Keratinocyte (primary cell): Measurements from ENCODE around the gene ADIPOR2.

Source experiments
- EZH2 ChIP-seq: IDR thresholded peaks from one replicate; pipeline ENCODE4 v1.6.1; 2012; ENCODE audit warnings: inconsistent platforms, mild to moderate bottlenecking, low read length, moderate library complexity
- TF ChIP-seq, protein P1 (sequence below), 3 experiments: IDR thresholded peaks in 1 of 3; conservative IDR thresholded peaks in 1 of 3; optimal IDR thresholded peaks in 1 of 3; 2 replicates in 2 of 3; 3 replicates in 1 of 3; pipeline versions ENCODE3 to v1.5.1; 2011; ENCODE audit warnings: low read length in 3 of 3, mild to moderate bottlenecking in 3 of 3, moderate library complexity in 2 of 3, control low read depth in 1 of 3, inconsistent platforms in 1 of 3; ENCODE audit not compliant: insufficient read depth in 2 of 3; ENCODE audit errors: extremely low read depth in 1 of 3

GRCh38 chr12:1707051-1707450, 16.2 kb downstream of the ADIPOR2 start:
- TF ChIP-seq, protein P1, sequence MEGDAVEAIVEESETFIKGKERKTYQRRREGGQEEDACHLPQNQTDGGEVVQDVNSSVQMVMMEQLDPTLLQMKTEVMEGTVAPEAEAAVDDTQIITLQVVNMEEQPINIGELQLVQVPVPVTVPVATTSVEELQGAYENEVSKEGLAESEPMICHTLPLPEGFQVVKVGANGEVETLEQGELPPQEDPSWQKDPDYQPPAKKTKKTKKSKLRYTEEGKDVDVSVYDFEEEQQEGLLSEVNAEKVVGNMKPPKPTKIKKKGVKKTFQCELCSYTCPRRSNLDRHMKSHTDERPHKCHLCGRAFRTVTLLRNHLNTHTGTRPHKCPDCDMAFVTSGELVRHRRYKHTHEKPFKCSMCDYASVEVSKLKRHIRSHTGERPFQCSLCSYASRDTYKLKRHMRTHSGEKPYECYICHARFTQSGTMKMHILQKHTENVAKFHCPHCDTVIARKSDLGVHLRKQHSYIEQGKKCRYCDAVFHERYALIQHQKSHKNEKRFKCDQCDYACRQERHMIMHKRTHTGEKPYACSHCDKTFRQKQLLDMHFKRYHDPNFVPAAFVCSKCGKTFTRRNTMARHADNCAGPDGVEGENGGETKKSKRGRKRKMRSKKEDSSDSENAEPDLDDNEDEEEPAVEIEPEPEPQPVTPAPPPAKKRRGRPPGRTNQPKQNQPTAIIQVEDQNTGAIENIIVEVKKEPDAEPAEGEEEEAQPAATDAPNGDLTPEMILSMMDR (optimal IDR thresholded peaks at IDR 0.05 in 1 of 3, IDR thresholded peaks at IDR 0.05 in 1 of 3, conservative IDR thresholded peaks at IDR 0.05 in 1 of 3; ENCODE audit: extremely low read depth in 1 of 3, insufficient read depth in 2 of 3, low read length in 3 of 3): no peak
- TF ChIP-seq EZH2: no peak
